ENCODE data around the gene PLTP.

DNA sequence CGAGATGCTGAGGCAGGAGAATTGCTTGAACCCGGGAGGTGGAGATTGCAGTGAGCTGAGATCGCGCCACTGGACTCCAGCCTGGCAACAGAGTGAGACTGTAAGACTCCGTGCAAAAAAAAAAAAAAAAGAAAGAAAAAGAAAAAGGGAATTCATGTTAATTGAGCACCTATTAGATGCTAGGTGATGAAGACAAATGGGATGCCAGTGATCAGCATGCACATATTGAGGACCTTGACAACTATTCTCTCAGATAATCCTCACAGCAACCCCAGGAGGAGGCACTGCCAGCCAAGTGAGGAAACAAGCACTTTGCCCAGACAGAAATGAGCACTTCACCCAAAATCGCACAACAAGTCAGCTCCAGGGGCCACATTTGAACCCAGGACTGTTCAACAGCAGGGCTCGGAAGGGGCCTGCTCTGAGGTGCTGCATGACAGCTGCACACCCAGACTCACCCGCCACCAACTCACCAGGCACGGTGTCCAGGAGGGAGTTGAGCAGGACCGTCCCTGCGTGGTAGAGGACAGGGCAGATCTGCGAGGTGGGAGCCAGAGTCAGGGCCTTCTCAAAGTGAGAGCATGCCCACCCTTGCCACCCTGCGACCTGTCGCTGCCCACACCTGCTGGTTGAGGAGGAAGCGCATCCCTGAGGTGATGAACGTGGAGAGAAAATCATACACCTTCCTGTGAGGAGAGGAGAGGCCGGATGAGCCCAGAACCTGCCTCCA is 4.6 kb downstream of the PLTP start:
- TF ChIP-seq, protein P1, sequence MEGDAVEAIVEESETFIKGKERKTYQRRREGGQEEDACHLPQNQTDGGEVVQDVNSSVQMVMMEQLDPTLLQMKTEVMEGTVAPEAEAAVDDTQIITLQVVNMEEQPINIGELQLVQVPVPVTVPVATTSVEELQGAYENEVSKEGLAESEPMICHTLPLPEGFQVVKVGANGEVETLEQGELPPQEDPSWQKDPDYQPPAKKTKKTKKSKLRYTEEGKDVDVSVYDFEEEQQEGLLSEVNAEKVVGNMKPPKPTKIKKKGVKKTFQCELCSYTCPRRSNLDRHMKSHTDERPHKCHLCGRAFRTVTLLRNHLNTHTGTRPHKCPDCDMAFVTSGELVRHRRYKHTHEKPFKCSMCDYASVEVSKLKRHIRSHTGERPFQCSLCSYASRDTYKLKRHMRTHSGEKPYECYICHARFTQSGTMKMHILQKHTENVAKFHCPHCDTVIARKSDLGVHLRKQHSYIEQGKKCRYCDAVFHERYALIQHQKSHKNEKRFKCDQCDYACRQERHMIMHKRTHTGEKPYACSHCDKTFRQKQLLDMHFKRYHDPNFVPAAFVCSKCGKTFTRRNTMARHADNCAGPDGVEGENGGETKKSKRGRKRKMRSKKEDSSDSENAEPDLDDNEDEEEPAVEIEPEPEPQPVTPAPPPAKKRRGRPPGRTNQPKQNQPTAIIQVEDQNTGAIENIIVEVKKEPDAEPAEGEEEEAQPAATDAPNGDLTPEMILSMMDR (IDR thresholded peaks at IDR 0.05): no peak
- no peak for TF ChIP-seq POLR2A (IDR thresholded peaks at IDR 0.05)
